K562 (cell line): ENCODE measurements around the gene PPIL1.

Experiments used
- CEBPB ChIP-seq: fragments of 450-650 bp; IDR thresholded peaks from 2 replicates; pipeline ENCODE4 v1.6.1; 2016; ENCODE audit warnings: missing genetic modification characterization, missing compliant biosample characterization
- CTCF ChIP-seq, 3 experiments: IDR thresholded peaks in 2 of 3; conservative IDR thresholded peaks in 1 of 3; 2 replicates each; pipeline ENCODE4 v1.5.1; 2011 to 2012; ENCODE audit warnings: low read length in 3 of 3, mild to moderate bottlenecking in 3 of 3, control low read depth in 2 of 3, improper control_type of control experiment in 1 of 3, inconsistent platforms in 1 of 3, low read depth in 1 of 3, mixed read lengths in 1 of 3, moderate library complexity in 1 of 3; ENCODE audit not compliant: insufficient read depth in 2 of 3
- FOXK1 ChIP-seq: sonication (generic); formaldehyde crosslinking; IDR thresholded peaks from 2 replicates; pipeline ENCODE4 v1.8.0; 2022; ENCODE audit warnings: missing genetic modification reagents, mild to moderate bottlenecking, borderline replicate concordance
- GMEB1 ChIP-seq: fragments of 250-450 bp; sonication (Bioruptor Pico); IDR thresholded peaks from 2 replicates; pipeline ENCODE4 v1.4.0; 2020; ENCODE audit warnings: mild to moderate bottlenecking
- GTF3C2 ChIP-seq: IDR thresholded peaks from 3 replicates; pipeline ENCODE4 v1.6.1; 2011; ENCODE audit warnings: borderline replicate concordance, mild to moderate bottlenecking, moderate library complexity; ENCODE audit not compliant: insufficient read length; ENCODE audit errors: extremely low read depth
- IRF9 ChIP-seq: fragments of 450-650 bp; IDR thresholded peaks from 2 replicates; pipeline ENCODE4 v1.6.1; 2016; ENCODE audit warnings: missing biosample characterization, missing genetic modification characterization
- NONO ChIP-seq, 2 experiments: fragments of 200-400 bp in 1 of 2; fragments of 450-650 bp in 1 of 2; formaldehyde crosslinking in 1 of 2; IDR thresholded peaks; 2 replicates each; pipeline ENCODE4 v1.6.1; 2017; ENCODE audit warnings: low read depth in 2 of 2, mild to moderate bottlenecking in 2 of 2, moderate library complexity in 2 of 2, low read length in 1 of 2
- PKNOX1 ChIP-seq: fragments of 450-650 bp; IDR thresholded peaks from 2 replicates; pipeline ENCODE4 v1.6.1; 2016
- RBM17 ChIP-seq: fragments of 200-400 bp; formaldehyde crosslinking; IDR thresholded peaks from 2 replicates; pipeline ENCODE4 v1.6.1; 2017; ENCODE audit warnings: low read depth, mild to moderate bottlenecking, low read length, borderline replicate concordance
- RCOR1 ChIP-seq, 2 experiments: IDR thresholded peaks; 2 replicates each; pipeline ENCODE4 v1.6.1; 2012; ENCODE audit warnings: low read depth in 2 of 2, low read length in 2 of 2, borderline replicate concordance in 1 of 2, improper control_type of control experiment in 1 of 2

- TF ChIP-seq GTF3C2 (no peak), GMEB1 (CRISPR knock-in tag) (no peak), PKNOX1 (no peak), NONO (IDR thresholded peaks at IDR 0.05; ENCODE audit: low read depth in 2 of 2, low read length in 1 of 2) (no peak), CTCF (IDR thresholded peaks at IDR 0.05 in 2 of 3, conservative IDR thresholded peaks at IDR 0.05 in 1 of 3; ENCODE audit: insufficient read depth in 2 of 3, low read depth in 1 of 3, low read length in 3 of 3) (peak; percentile 13 to 19 (median 14); a peak in 1 of 6 replicates), CEBPB (tag) (no peak), FOXK1 (no peak), RBM17 (no peak), RCOR1 (IDR thresholded peaks at IDR 0.05; ENCODE audit: borderline replicate concordance in 1 of 2, low read depth in 2 of 2, low read length in 2 of 2) (no peak), IRF9 (tag) (no peak)
Observed at GRCh38 chr6:36890112-36890663, 15.6 kb upstream of the PPIL1 start.
